Activated CD8-positive, alpha-beta T cell treated with anti-CD3 and anti-CD28 coated beads for 36 hours (primary cell): ENCODE measurements around the gene TRIM29. TPM values are rescaled to one million over a fixed set of nuclear protein-coding genes. Genes with fewer than 3 reads are reported as not detected.

Experiments
- ATAC-seq: fragments of 200-7000 bp; cut with Tn5 transposase; one replicate; pipeline ENCODE4 v1.10.0; 2021; ENCODE audit warnings: mild to moderate bottlenecking, moderate library complexity
- CTCF ChIA-PET: fragments of 350-600 bp; sonication (Branson Sonifier 250); formaldehyde crosslinking; loops from one replicate; lab custom pipeline; 2021; ENCODE audit warnings: antibody characterized with exemption; lab: Charles Lee
- POLR2A ChIA-PET: fragments of 350-600 bp; sonication (Branson Sonifier 250); formaldehyde crosslinking; loops from one replicate; lab custom pipeline; 2021; ENCODE audit warnings: antibody characterized with exemption; lab: Charles Lee
- DNase-seq: peaks from one replicate; pipeline ENCODE4 v3.0.0-alpha.2; 2020
- H3K27ac Mint-ChIP-seq: one replicate; pipeline ENCODE4 v1.8.0; 2021; ENCODE audit warnings: mild to moderate bottlenecking, mixed read lengths
- H3K27me3 Mint-ChIP-seq: one replicate; pipeline ENCODE4 v1.8.0; 2021; ENCODE audit warnings: mixed read lengths
- H3K36me3 Mint-ChIP-seq: one replicate; pipeline ENCODE4 v1.8.0; 2021; ENCODE audit warnings: low read depth, mixed read lengths
- H3K4me1 Mint-ChIP-seq: one replicate; pipeline ENCODE4 v1.8.0; 2021; ENCODE audit warnings: low read depth, mixed read lengths
- H3K4me3 Mint-ChIP-seq: one replicate; pipeline ENCODE4 v1.8.0; 2021; ENCODE audit warnings: mild to moderate bottlenecking, moderate library complexity, mixed read lengths
- H3K9me3 Mint-ChIP-seq: one replicate; pipeline ENCODE4 v1.8.0; 2021; ENCODE audit warnings: mixed read lengths
- CTCF ChIP-seq: fragments of 200-600 bp; IDR thresholded peaks from one replicate; pipeline ENCODE4 v1.8.0; 2022; ENCODE audit warnings: antibody characterized with exemption, mild to moderate bottlenecking
- intact Hi-C: fragments of 100-400 bp; cut with micrococcal nuclease; formaldehyde crosslinking; loops from one replicate; pipeline ENCODE4 v1.10.0; 2022
- total RNA-seq, 2 experiments: library from RNA; stranded (reverse); gene quantifications; one replicate each; pipeline ENCODE4 v1.2.3, GENCODE V29; 2021

TRIM29 gene
- total RNA-seq, 2 experiments from 2014 or later: not detected

- Mint-ChIP-seq H3K4me1 (peaks cover 3% of the 10 kb centered on the region), H3K36me3 (no peaks in the 10 kb centered on the region), H3K27me3 (peaks cover 62% of the 10 kb centered on the region), H3K4me3 (peak overlapping the region; percentile 62), H3K9me3 (peaks cover 2% of the 10 kb centered on the region), H3K27ac (no peak overlapping the region)
- POLR2A ChIA-PET: no interaction called here
- intact Hi-C loops: no loop called here
- CTCF ChIA-PET: interaction anchor here (0.6 to 7.1 kb wide), 25 partner anchors 9 to 439 kb away, joined by 3 to 92 read pairs (median 4); partner anchors contain the start of genes NECTIN1 and TRIM29
- no peak for TF ChIP-seq CTCF
- no peak for ATAC-seq
- DNase-seq: no peak
These were observed 30.4 kb upstream of the TRIM29 start for GRCh38 chr11:120168108-120168959.

GRCh38 chr11:120167659-120168058 is 29.7 kb upstream of the TRIM29 start:
- Mint-ChIP-seq H3K9me3 (peaks cover 2% of the 10 kb centered on the region), H3K27me3 (peaks cover 56% of the 10 kb centered on the region), H3K4me1 (peaks cover 3% of the 10 kb centered on the region), H3K36me3 (no peaks in the 10 kb centered on the region), H3K27ac (no peak overlapping the region), H3K4me3 (no peak overlapping the region)
- POLR2A ChIA-PET: no interaction called here
- CTCF ChIA-PET: interaction anchor here (1.3 to 7.1 kb wide), 5 partner anchors 16 to 134 kb away, joined by 4 to 92 read pairs (median 12); no protein-coding TSS in a partner anchor
- intact Hi-C loops: no loop called here
- no peak for TF ChIP-seq CTCF
- ATAC-seq (no peak), DNase-seq (no peak)

- Mint-ChIP-seq H3K9me3 (peaks cover 3% of the 10 kb centered on the region), H3K27me3 (peaks cover 24% of the 10 kb centered on the region), H3K4me1 (no peaks in the 10 kb centered on the region), H3K36me3 (no peaks in the 10 kb centered on the region), H3K4me3 (no peak overlapping the region), H3K27ac (no peak overlapping the region)
- ATAC-seq: no peak
- ChIA-PET CTCF (no interaction called here), POLR2A (interaction anchor here (0.6 kb wide), 1 partner anchor 50 kb away, joined by 3 read pairs; no protein-coding TSS in a partner anchor)
- DNase-seq: no peak
- no peak for TF ChIP-seq CTCF
- intact Hi-C loops: no loop called here
These were observed 22.5 kb upstream of the TRIM29 start for GRCh38 chr11:120160436-120160835.

- H3K4me3 Mint-ChIP-seq: no peak overlapping the region
- DNase-seq (no peak), ATAC-seq (no peak)
- intact Hi-C loops: no loop called here
- no peaks in the 10 kb centered on the region for H3K4me1 Mint-ChIP-seq
- peaks cover 25% of the 10 kb centered on the region for H3K27me3 Mint-ChIP-seq
- ChIA-PET CTCF (interaction anchor here (2.7 kb wide), 1 partner anchor 15 kb away, joined by 12 read pairs; no protein-coding TSS in a partner anchor), POLR2A (no interaction called here)
- no peak for TF ChIP-seq CTCF
- no peaks in the 10 kb centered on the region for H3K9me3 Mint-ChIP-seq
- no peaks in the 10 kb centered on the region for H3K36me3 Mint-ChIP-seq
- H3K27ac Mint-ChIP-seq: no peak overlapping the region
These were observed 15.3 kb upstream of the TRIM29 start for GRCh38 chr11:120153221-120153620.

GRCh38 chr11:120151536-120151935 is 13.6 kb upstream of the TRIM29 start:
- no peak for ATAC-seq
- Mint-ChIP-seq H3K36me3 (no peaks in the 10 kb centered on the region), H3K4me3 (no peak overlapping the region), H3K27me3 (peaks cover 23% of the 10 kb centered on the region), H3K27ac (no peak overlapping the region), H3K4me1 (no peaks in the 10 kb centered on the region), H3K9me3 (no peaks in the 10 kb centered on the region)
- DNase-seq: no peak
- intact Hi-C loops: no loop called here
- no peak for TF ChIP-seq CTCF
- ChIA-PET POLR2A (no interaction called here), CTCF (interaction anchor here (1.5 to 2.7 kb wide), 2 partner anchors 16 to 78 kb away, joined by 3 to 12 read pairs; no protein-coding TSS in a partner anchor)
